ENCODE results near the gene PRPSAP1.

- TF ChIP-seq OSR1 (CRISPR knock-in tag; IDR thresholded peaks at IDR 0.05) (no peak), BACH2 (CRISPR knock-in tag; IDR thresholded peaks at IDR 0.05; ENCODE audit: borderline replicate concordance) (no peak), ZFP3 (CRISPR knock-in tag; IDR thresholded peaks at IDR 0.05) (no peak), ESRRG (CRISPR knock-in tag; IDR thresholded peaks at IDR 0.05) (no peak), PPARA (CRISPR knock-in tag; IDR thresholded peaks at IDR 0.05; ENCODE audit: borderline replicate concordance) (no peak)
- TF ChIP-seq, protein P1, sequence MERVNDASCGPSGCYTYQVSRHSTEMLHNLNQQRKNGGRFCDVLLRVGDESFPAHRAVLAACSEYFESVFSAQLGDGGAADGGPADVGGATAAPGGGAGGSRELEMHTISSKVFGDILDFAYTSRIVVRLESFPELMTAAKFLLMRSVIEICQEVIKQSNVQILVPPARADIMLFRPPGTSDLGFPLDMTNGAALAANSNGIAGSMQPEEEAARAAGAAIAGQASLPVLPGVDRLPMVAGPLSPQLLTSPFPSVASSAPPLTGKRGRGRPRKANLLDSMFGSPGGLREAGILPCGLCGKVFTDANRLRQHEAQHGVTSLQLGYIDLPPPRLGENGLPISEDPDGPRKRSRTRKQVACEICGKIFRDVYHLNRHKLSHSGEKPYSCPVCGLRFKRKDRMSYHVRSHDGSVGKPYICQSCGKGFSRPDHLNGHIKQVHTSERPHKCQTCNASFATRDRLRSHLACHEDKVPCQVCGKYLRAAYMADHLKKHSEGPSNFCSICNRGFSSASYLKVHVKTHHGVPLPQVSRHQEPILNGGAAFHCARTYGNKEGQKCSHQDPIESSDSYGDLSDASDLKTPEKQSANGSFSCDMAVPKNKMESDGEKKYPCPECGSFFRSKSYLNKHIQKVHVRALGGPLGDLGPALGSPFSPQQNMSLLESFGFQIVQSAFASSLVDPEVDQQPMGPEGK (CRISPR knock-in tag; IDR thresholded peaks at IDR 0.05; ENCODE audit: borderline replicate concordance) = no peak
These were observed 2.1 kb downstream of the PRPSAP1 start for GRCh38 chr17:76351526-76352071.

Data from SK-N-SH treated with all-trans-retinoic acid at 6 μM for 48 hours (cell line).